NCI-H1930 (cell line): ENCODE results near the gene FNDC3B.

Source experiments
- DNase-seq, 2 experiments: peaks; one replicate each; lab custom pipeline; 2025; lab: John Stamatoyannopoulos, UW

The FNDC3B gene

DNA sequence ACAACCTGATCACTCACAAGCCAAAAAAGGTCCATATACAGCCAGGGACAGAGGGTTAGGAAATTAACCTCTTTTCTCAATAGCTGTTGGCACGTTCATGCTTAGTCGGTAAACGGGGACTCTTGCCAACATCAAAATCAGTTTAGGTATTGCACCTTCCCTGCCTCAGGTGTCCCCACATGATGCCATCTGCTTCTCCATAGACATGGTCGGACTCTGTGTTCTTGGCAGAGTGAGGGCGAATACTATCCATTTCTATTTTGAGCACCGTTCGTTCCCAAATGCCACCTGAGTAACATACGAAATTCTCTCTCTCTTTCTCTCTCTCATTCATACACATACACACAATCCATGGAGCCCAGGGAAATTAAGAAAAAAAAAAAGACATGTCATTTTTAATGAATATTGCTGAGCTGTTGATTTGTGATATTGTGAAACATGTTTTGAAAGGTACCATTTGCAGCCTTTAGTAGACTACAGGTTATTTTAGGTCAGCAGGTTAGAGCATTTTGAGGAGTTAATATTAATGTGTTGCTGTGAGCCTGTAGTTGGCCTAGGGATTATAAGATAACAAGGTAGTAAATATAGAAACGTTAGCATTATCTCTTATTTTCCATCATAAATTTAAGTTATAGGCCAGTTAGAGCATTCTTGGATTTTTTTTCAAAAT lies 330.3 kb downstream of the FNDC3B start:
- DNase-seq = no peak

DNA sequence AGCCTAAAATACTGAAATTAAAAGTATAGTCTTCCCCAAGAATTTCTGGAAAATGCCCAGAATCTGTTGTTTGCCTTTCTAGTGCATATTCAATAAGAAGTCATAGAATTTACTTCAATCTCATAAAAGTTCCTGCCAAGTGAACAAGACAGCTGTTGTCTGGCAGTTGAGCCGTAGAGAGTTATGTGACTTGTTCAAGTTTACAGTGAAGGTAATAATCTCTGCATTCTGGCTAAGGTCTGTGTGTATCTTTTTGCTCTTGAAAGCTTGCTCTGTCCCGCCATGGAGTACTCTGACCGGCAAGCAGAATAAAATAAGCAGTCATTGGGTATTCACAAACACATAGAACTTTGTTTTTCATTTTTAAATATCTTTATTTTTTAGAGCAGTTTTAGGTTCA lies 331.0 kb downstream of the FNDC3B start:
- no peak for DNase-seq

DNA sequence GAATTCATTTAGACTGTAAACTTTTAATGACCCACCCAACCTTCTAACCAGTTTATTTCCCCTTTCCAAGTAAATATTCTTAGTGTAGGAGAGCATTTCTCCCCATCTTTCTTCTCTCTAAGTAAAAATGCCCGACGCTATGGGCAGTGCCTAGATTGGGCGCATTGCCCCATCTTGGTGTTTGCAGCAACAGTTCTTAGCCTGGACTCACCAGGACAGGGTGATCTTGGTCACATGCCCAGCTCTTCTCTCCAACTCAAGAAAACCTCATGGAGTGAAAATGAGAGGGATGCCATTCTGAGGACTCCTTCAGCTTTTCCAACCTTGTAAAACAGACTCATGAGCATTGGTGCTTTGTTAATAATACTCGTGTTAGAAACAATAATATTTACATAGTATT lies 332.2 kb downstream of the FNDC3B start:
- no peak for DNase-seq

DNA sequence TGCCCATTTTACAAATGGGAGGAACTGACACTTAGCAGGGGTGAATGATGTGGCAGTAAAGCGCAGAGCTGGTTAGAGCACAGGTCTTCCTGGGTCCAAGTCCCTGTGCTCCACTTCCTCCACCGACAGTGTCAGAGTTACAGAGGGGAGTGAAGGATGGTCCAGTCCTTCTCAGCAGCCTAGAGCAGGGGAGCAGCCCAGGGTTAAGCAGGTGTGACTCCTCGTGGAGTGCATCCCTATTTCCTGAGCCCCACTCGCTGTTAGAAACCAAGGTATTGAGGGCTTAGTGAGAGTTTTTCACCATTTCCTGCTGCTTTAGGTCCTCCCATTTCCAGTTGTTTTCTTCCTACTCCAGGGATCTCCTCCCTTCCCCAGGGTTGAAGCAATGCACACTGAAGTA lies 333.5 kb downstream of the FNDC3B start:
- DNase-seq = no peak

DNA sequence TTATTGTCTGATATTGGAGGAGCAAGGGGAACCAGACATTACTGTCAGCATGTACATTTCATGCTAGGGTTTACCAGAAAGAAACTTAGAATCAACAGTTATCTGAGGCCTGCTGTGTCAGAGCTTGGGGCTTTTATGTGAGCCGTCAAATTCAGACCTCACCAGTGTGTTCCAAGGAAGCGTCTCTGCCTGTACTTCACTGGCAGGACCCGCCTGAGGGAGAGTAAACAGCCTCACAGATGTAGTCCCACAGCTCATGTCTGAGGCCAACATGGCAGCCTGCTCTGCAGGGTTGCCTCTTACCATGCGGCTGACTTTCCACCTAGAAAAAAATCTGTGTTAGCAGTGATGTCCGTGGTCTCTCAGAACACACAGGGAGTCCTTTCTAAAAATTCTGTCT lies 334.5 kb downstream of the FNDC3B start:
- DNase-seq = no peak

DNA sequence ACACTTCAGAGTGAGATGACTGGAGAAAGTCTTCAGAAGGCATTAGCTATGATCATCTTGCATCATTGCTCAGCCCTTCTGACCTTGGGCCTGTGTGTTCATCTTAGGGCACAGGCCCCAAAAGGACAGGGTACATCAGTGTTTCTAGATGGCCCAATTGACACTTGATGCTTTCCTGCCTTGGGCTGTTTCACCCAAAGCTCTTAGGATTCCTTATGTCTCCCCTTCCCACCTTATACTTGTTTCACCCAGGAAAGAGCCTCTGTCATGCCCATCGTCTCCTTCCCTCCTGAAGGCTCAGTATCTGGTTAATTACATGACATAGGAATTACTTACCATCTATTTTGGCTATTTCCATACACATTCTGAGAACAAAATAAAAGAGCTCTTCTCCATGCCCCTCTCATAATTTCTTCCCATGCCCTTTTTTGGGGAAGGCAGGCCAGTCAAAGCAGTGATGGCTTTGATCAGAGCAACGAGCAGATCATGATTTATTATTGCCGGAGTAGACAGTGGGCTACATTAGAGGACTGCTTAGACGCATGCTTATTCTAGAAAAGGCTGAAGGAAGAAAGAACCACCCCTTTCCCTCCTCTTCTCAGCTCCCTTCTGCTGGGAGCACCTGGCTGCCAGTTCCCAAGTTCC lies 335.9 kb downstream of the FNDC3B start:
- DNase-seq = no peak

DNA sequence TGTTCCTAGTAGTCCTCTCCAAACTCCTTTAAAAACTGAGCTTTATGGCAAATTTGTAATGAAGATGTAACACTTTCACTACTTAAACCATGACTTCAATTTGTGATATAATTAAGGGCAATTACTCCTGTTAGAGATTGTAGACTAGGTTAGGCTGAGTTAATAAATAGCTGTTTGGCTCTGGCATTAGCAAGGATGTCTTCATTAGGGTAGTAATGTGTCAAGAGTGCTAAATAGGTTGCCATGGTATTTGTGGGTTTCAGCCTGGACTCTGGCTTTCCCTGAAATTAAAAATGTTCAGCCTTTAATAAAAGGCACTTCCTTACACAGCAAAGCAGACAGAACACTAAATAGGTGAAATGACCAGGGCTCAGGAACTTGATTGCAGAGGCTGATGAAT lies 337.0 kb downstream of the FNDC3B start:
- DNase-seq = no peak

DNA sequence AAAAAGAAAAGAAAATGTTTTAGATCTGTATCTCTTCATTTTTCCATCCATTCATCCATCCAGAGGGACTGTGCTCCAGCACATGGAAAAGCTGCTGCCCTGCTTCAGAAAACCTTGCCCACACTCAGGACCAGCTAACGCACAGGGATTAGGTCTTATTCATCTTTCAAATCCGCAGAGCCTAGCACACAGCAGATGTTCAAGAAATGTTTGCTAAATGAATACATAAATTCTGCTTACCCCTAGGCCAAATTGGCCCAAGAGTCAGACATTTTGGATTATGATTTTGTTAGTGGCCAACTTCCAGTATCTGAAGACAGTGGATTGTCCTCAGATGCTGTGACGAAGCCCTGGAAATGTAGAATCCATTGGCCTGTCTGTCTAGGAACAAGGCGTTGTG lies 337.5 kb downstream of the FNDC3B start:
- DNase-seq = no peak

DNA sequence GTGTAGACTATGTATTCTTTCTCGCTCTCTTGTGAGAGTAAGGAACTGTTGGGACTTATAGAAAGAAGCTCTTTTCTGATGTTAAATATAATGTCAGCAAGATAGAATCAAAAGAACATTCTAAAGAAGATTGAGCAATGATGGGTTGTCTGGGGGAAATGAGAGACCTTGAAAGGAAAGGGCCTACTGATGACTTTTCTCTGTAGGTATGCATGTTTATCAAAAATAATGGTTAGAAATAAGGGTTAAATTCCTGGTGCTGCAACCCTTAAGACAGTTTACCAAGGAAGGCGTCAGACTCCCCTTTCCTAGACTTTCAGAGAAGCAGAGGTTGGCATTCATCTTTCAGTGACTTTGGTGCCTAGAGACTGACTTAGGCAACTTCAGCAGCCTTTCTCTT lies 339.1 kb downstream of the FNDC3B start:
- DNase-seq = no peak

DNA sequence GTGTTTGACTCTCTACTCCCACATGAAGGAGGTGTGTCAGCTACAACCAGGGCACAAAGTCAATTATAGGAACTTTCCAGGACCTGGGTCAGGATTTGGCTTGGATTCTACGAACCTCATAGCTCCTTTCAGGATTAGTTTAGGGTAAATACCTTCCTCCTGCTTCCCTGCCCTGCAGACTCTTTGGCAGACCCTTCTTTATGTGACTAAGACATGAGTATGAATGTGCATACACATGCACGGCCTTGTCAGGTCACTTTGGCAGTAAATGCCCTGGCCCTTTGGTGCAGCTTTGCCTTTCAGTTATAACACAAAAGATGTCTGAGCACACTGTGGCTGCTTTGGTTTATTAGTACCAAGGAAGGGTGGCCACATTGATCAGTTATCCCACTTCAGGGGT lies 340.0 kb downstream of the FNDC3B start:
- no peak for DNase-seq

DNA sequence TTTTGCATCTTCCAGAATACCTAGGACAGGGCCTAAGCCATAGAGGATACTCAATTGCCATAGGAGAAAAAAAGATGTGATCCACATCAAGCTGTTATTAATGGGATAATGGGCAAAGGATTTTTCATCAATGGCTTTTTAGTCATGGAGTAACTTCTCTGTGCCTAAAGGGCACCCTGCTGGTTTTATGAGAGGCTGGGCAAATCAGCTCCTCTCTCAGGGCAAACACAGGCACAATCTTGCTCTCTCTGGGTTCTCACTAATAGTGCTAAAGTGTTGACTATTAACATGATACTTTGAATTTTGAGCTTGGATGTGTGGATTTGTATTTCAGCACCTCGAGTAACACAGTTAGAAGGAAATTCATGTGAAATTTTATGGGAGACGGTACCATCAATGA lies 341.3 kb downstream of the FNDC3B start:
- DNase-seq = no peak

DNA sequence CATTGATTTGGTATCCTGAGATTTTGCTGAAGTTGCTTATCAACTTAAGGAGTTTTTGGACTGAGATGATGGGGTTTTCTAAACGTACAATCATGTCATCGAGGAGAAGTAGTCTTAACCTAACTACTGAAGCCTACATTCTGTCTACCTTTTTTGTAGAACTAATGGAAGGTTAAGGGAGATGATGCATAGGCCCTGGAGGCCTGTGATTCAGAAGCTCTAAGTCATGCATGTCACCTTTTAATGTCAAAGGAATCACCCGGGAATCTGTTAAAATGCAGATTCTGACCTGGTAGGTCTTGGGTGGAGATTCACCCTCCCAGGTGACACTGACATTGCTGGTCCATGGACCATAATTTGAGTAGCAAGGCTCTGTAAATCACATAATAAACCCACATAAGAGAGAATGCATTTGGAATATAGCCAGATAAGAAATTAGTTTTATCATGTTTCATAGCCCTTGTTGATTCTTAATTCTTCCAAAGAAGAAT lies 344.0 kb downstream of the FNDC3B start:
- DNase-seq = no peak

DNA sequence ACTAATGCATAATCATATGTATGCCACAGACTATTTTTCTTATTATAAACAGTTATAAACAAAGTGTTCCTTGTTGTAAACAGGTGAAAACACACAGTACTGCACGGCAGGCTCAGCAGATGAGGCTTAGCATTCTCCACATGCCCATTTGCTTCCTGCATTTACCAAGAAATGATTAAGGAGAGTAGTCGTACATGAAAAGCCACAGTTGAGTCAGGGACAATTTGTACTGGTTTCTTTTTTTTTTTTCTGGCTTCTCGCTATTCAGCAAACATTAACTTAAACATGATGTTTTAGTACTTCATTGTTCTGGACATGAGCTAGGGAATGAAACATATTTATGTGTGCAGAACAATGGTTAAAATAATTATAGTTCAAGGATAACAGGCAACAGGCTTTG lies 345.5 kb downstream of the FNDC3B start:
- DNase-seq = peak in 1 of 2 experiments; percentile 80

DNA sequence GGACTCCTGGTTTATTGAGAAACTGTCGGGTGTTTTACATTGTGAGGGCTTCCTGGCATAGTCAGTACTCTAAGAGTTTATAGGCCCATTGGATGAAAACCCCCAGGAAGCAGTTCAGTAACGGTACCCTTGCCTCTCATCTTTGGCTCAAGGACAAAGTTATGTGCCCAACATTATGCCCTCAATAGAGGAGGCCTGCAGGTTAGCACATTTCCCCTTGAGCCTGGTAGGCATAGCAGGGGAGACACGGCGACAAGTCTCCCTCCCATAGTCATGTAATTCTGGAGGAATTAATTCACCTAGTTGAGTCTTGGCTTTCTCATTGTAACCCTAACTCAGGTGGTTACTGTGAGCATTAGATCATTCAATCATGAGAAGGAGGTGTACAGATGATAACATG lies 348.4 kb downstream of the FNDC3B start:
- DNase-seq = no peak

DNA sequence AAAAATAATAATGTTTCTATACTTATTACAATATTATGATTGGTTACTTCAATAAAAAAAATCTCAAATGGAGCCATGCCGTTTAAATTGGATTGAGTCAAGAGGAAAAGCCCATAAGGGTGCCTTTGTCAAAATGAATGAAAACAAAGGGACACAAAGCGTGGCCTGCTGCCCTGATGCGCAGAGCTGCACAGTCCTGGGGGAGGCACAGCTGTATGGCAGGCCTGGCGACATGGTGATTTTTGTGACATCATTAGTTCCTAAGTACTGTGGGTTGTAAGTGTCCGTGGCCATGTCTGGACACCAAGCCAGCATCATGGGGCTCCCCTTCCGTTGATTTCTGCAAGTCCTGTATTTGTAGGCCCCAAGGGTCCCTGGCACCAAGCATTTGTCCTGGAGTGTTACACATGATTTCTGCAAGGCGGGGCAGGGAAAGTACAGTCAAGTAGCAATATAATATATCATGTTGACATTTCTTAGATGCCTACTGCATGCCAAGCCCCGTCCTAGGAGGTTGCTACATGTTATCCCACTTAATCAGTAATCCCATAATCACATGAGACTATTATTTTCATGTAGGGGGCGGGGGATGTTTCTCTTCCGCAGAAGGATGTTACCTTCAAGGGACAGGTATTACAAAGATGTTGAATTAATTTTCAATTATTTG lies 349.2 kb downstream of the FNDC3B start:
- no peak for DNase-seq

DNA sequence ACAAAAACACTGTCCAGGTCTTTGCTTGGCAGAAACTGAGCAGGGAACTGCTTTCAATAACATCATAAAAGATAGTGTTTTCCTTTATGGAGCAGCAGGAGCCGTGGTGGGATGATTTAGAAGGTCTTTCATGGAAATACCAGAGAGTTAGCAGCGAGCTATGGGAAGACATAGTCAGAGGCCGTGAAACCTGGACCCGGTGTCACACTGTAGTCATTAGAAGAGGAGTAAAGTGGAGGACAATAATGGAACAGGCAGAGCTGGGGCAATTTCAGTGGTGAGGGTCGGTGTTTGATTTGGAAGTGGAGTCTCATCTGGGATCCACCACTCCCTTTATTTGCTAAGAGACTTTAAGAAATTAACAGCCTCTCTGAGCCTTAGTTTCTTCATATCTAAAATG lies 351.4 kb downstream of the FNDC3B start:
- no peak for DNase-seq

DNA sequence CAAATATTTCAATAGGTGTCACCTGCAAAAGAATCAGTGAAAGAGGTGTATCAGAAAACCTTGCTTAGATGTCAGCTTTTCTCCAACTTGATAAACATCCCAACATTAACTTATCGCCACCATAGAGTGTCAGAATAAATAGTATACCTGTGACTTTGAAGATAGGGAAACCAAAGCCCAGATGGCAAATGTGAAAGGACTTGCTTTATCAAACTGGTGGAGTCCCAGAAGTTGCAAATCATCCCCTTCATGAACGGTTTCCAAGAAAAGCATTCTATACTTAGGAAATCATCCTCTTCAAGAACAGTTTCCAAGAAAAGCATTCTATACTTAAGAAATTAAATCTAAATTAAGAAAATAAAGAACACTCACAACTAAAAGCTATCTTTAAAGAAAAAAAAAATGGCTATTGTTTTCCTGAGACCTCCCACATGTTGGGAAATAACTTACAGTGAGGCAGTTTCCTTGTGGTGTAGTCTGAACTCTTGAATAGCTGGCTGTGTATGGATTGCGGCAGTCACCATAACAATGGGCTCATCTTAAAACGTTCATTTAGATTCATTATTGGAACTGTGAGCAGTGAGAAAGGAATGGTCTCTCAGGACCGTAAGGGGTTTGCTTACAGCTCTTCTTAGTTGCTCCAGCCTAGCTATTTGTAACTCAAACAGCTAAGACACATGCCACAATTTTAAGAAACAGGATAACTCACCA lies 352.4 kb downstream of the FNDC3B start:
- no peak for DNase-seq

DNA sequence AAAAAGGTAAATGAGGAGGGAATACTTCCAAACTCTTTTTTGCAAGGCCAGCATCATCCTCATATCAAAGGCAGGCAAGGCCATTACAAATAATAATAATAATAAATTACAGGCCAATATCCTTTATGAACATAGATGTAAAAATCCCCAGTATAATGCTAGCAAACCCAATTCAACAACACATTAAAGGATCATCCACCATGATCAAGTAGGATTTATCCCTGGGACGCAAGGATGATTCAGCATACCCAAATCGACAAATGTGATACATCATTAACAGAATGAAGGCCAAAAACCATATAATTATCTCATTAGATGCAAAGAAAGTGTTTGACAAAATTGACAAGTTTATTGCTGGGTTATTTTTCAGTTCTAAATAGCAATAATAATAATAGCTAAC lies 355.3 kb downstream of the FNDC3B start:
- no peak for DNase-seq

DNA sequence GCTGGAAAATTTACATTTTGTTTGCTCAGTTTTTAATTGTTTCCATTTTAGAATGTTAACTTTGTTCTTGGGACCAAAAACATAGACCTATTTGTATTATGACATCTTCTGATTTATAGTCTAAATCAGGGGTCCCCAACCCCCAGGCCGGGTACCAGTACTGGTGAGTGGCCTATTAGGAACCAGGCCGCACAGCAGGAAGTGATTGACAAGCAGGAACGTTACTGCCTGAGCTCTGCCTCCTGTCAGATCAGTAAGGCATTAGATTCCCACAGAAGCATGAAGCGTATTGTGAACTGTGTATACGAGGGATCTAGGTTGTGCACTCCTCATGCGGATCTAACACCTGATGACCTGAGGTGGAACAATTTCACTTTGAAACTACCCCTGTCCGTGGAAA lies 357.0 kb downstream of the FNDC3B start:
- no peak for DNase-seq

DNA sequence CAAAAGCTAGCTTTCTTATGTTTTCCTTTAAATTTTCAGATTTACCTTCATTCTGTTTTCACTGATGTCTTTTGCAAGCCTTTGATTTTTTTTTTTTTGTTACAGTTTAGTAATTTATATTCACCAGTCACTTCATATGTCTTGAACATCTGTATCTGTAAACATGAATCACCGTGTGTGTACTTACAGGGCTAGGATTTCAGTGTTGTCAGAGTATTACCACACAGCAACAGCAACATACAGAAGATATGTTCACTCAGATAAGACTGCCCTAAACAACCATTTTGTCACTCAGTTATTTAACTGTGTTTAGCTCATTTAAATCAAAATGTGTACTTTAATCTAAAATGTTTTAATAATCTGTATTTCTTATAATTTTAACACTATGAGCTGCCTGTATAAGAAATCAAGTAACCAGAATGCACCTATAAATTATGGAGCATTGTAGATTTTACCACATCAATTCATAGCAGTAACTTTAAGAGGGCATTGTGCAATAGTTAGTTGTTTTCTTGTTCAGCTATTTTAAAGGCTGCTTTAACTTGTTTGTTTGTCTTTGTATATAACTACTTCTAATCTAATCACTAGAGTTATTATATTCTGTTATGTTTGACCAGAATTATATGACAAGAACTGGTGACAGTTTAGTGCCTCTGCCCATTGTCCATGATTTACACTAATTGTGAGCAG lies 358.5 kb downstream of the FNDC3B start:
- DNase-seq = peak in 1 of 2 experiments; percentile 45

DNA sequence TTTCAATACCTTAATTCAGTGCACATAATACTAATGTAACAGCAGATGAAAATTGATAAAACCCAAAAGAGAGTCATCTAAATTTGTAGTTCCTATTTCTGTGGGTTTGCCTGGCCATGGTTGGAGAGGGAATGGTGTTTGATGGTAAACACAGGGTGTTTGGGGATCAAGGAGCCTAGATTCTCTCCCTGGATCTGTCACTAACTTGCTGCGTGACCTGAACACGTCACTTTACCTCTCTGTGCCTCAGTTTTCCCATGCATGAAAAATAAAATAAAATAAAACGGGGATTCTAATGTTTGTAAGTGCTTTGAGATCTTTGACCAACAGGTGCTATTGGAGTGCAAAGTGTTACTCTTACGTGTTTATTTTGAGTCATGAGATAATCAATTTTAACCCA lies 359.1 kb downstream of the FNDC3B start:
- DNase-seq = no peak

DNA sequence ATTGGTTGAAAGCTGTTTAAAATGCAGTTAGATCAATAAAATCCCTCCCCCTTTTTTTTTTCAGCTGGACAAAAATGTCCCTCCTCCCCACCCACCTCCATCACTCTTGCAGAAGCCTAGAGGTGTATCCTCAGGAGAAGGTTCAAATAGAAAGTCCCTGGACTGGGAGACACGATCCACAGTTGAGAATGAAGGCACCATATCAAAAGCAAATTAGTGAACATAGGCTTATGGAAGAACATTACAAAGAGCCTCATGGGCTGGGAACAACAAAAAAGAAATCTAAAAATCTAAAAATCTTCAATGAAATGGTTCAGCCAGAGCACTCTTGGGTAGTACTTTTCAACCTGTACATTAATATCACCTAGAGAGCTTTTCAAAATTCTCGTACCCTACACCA lies 362.7 kb downstream of the FNDC3B start:
- DNase-seq = no peak
